ENCODE results near the gene PTGIS. TPM values are rescaled to one million over a fixed set of nuclear protein-coding genes. Genes with fewer than 3 reads are reported as not detected.

The PTGIS gene
- total and polyA plus RNA-seq, 2 donors (not counting 3 experiments of a cell fraction or from before 2014, with no cell fraction given): 6.2 to 11.8 TPM

GRCh38 chr20:49560186-49560585, 7.8 kb downstream of the PTGIS start:
- Histone ChIP-seq H3K36me3 (ENCODE audit: control insufficient read depth in 2 of 2, extremely low read depth in 1 of 2, insufficient read depth in 2 of 2, low read length in 2 of 2) (no peaks in the 10 kb centered on the region), H3K27me3 (ENCODE audit: control insufficient read depth in 2 of 2, insufficient read depth in 2 of 2, low read length in 2 of 2) (no peaks in the 10 kb centered on the region), H3K4me3 (replicated peaks in 1 of 3; ENCODE audit: insufficient read depth in 1 of 3, low read depth in 1 of 3, low read length in 3 of 3) (no peak overlapping the region), H3K9ac (replicated peaks; ENCODE audit: extremely low read depth, insufficient read depth, low read length) (no peak overlapping the region), H3K79me2 (ENCODE audit: control insufficient read depth, insufficient read depth, low read length) (no peaks in the 10 kb centered on the region), H3K4me1 (ENCODE audit: control insufficient read depth, extremely low read depth, insufficient read depth, low read length) (peaks cover 38% of the 10 kb centered on the region), H3K9me1 (replicated peaks; ENCODE audit: control insufficient read depth, extremely low read depth, insufficient read depth, low read length) (no peaks in the 10 kb centered on the region), H3K9me3 (replicated peaks; ENCODE audit: control insufficient read depth, insufficient read depth, low read length) (no peaks in the 10 kb centered on the region), H3K4me2 (ENCODE audit: insufficient read depth, low read length) (no peak overlapping the region), H3K27ac (ENCODE audit: insufficient read depth, low read depth, low read length) (no peak overlapping the region), H4K20me1 (replicated peaks; ENCODE audit: control insufficient read depth, extremely low read depth, insufficient read depth, low read length) (no peaks in the 10 kb centered on the region), H2AFZ (ENCODE audit: low read depth, low read length) (no peak overlapping the region)
- intact Hi-C loops (cut with micrococcal nuclease): loop anchor here (10.0 kb wide), 1 partner anchor 475 kb away; no protein-coding TSS in a partner anchor
- CTCF ChIA-PET: no interaction called here
- no TSS peak for BruUV-seq (replicated peaks)
- no peak for DNase-seq (ENCODE audit: low read depth, low spot score)
- POLR2A ChIA-PET: no interaction called here
- no peak for FAIRE-seq
- TF ChIP-seq MAX (IDR thresholded peaks at IDR 0.05; ENCODE audit: insufficient read depth, insufficient read length) (no peak), FOS (IDR thresholded peaks at IDR 0.05; ENCODE audit: borderline replicate concordance, insufficient read depth, low read length) (no peak), POLR2AphosphoS5 (IDR thresholded peaks at IDR 0.05; ENCODE audit: insufficient read depth, low read depth, low read length) (no peak), EZH2 (IDR thresholded peaks at IDR 0.05; ENCODE audit: borderline replicate concordance, low read depth, low read length, severe bottlenecking) (no peak), JUN (IDR thresholded peaks at IDR 0.05; ENCODE audit: borderline replicate concordance, insufficient read depth, insufficient read length, low read depth) (no peak), CTCF (IDR thresholded peaks at IDR 0.05; ENCODE audit: extremely low read depth in 1 of 2, insufficient read depth in 1 of 2, low read depth in 1 of 2, low read length in 2 of 2) (no peak), POLR2A (IDR thresholded peaks at IDR 0.05; ENCODE audit: low read depth, low read length) (no peak), GATA2 (IDR thresholded peaks at IDR 0.05; ENCODE audit: insufficient read depth, insufficient read length, low read depth, low read length) (no peak), MYC (IDR thresholded peaks at IDR 0.05; ENCODE audit: low read depth, low read length) (no peak)
- dilution Hi-C loops (cut with MboI; ENCODE audit: extremely low pct_ligation_motif_present, low sequenced_read_pairs): no loop called here
